ENCODE data around the gene G3BP1. TPM values are rescaled to one million over a fixed set of nuclear protein-coding genes. Genes with fewer than 3 reads are reported as not detected.

G3BP1 gene
- total and polyA plus RNA-seq, 9 of the 15 experiments (the other 6 are each of a cell fraction or from before 2014, with no cell fraction given), result 54.7 to 264 (median 105) TPM

DNA sequence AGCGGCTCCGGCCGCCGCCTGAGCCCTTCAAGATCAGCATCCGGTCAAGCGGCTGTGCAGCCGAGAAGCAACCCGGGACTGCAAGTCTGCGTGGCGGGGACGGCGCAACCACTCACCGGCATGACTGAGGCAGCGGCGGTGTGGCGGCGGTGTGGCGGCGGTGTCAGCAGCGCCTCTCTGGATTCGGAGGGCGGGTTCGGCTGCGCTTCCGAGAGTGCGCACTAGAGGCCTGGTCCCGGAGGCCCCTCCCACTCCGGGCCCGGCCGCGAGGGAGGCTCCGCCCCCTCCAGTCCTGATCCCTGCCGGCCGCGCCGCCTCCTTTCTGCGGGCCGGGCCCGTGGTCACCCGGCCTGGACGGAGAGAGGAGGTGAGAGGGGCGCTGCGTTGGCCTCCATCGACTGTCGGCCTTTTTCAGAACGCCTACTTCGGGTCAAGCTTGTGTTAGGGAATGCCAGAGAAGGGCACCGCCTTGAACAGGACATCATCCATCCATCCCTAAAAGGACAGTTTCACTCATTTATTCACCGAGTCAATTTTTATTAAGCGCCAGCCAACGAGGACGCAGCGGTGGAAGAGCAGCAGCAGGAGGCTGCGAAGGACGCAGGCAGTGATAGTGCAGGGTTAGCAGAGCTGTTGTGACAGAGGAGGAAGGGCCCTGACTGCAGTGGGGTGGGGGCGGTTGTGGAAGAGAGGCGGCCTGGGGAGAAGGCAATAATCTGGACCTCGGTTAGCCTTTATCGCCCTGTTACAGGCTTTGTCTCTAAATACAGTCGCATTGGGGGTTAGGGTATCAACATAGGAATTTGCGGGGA is 13.1 kb upstream of the G3BP1 start, which contains the start of gene ATOX1 (continued):
- TF ChIP-seq, protein P1, sequence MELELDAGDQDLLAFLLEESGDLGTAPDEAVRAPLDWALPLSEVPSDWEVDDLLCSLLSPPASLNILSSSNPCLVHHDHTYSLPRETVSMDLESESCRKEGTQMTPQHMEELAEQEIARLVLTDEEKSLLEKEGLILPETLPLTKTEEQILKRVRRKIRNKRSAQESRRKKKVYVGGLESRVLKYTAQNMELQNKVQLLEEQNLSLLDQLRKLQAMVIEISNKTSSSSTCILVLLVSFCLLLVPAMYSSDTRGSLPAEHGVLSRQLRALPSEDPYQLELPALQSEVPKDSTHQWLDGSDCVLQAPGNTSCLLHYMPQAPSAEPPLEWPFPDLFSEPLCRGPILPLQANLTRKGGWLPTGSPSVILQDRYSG (tag; conservative IDR thresholded peaks at IDR 0.05; ENCODE audit: low read depth), result no peak
- TF ChIP-seq ZNF668 (CRISPR knock-in tag; IDR thresholded peaks at IDR 0.05) (0 out of 2 replicates have a peak, but pooled peaks have one; percentile 81), HNRNPH1 (optimal IDR thresholded peaks at IDR 0.05; ENCODE audit: low read depth, low read length) (no peak), RBFOX2 (IDR thresholded peaks at IDR 0.05; ENCODE audit: low read depth, low read length) (peak; percentile 99), CCAR2 (IDR thresholded peaks at IDR 0.05; ENCODE audit: low read depth, low read length) (no peak), BCOR (IDR thresholded peaks at IDR 0.05) (peak; percentile 67), POLR2AphosphoS5 (IDR thresholded peaks at IDR 0.05; ENCODE audit: control insufficient read depth, insufficient read depth, low read depth, low read length) (peak; percentile 88), MTA3 (IDR thresholded peaks at IDR 0.05; ENCODE audit: borderline replicate concordance) (peak; percentile 84), CEBPB (tag; IDR thresholded peaks at IDR 0.05) (peak; percentile 52), EGR1 (conservative IDR thresholded peaks at IDR 0.05) (0 out of 2 replicates have a peak, but pooled peaks have one; percentile 2), YY1 (IDR thresholded peaks at IDR 0.05; ENCODE audit: borderline replicate concordance in 1 of 3, control insufficient read depth in 1 of 3, extremely low read depth in 1 of 3, insufficient read depth in 3 of 3, insufficient read length in 1 of 3, insufficient replicate concordance in 2 of 3, low read depth in 1 of 3, low read length in 2 of 3) (peak in 2 of 3 experiments; percentile 43 to 72), TBP (optimal IDR thresholded peaks at IDR 0.05; ENCODE audit: low read depth, low read length) (peak; percentile 87), POLR2B (IDR thresholded peaks at IDR 0.05; ENCODE audit: low read depth, partially characterized antibody) (peak; percentile 81), SAP30 (IDR thresholded peaks at IDR 0.05; ENCODE audit: borderline replicate concordance, insufficient read depth, low read depth, low read length, poor library complexity, severe bottlenecking) (peak; percentile 40), ZNF75A (CRISPR knock-in tag; IDR thresholded peaks at IDR 0.05) (0 out of 2 replicates have a peak, but pooled peaks have one; percentile 62), CBFA2T3 (IDR thresholded peaks at IDR 0.05) (peak; percentile 74), LCOR (CRISPR knock-in tag; IDR thresholded peaks at IDR 0.05) (0 out of 2 replicates have a peak, but pooled peaks have one; percentile 20)
- TF ChIP-seq, protein P2, sequence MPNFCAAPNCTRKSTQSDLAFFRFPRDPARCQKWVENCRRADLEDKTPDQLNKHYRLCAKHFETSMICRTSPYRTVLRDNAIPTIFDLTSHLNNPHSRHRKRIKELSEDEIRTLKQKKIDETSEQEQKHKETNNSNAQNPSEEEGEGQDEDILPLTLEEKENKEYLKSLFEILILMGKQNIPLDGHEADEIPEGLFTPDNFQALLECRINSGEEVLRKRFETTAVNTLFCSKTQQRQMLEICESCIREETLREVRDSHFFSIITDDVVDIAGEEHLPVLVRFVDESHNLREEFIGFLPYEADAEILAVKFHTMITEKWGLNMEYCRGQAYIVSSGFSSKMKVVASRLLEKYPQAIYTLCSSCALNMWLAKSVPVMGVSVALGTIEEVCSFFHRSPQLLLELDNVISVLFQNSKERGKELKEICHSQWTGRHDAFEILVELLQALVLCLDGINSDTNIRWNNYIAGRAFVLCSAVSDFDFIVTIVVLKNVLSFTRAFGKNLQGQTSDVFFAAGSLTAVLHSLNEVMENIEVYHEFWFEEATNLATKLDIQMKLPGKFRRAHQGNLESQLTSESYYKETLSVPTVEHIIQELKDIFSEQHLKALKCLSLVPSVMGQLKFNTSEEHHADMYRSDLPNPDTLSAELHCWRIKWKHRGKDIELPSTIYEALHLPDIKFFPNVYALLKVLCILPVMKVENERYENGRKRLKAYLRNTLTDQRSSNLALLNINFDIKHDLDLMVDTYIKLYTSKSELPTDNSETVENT (CRISPR knock-in tag; IDR thresholded peaks at IDR 0.05), result peak; percentile 12; the same call in 1 of the 2 replicates
- TF ChIP-seq, protein P3, sequence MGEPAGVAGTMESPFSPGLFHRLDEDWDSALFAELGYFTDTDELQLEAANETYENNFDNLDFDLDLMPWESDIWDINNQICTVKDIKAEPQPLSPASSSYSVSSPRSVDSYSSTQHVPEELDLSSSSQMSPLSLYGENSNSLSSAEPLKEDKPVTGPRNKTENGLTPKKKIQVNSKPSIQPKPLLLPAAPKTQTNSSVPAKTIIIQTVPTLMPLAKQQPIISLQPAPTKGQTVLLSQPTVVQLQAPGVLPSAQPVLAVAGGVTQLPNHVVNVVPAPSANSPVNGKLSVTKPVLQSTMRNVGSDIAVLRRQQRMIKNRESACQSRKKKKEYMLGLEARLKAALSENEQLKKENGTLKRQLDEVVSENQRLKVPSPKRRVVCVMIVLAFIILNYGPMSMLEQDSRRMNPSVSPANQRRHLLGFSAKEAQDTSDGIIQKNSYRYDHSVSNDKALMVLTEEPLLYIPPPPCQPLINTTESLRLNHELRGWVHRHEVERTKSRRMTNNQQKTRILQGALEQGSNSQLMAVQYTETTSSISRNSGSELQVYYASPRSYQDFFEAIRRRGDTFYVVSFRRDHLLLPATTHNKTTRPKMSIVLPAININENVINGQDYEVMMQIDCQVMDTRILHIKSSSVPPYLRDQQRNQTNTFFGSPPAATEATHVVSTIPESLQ (CRISPR knock-in tag; IDR thresholded peaks at IDR 0.05), result peak; percentile 48; the same call in 1 of the 2 replicates
- TF ChIP-seq, protein P4, sequence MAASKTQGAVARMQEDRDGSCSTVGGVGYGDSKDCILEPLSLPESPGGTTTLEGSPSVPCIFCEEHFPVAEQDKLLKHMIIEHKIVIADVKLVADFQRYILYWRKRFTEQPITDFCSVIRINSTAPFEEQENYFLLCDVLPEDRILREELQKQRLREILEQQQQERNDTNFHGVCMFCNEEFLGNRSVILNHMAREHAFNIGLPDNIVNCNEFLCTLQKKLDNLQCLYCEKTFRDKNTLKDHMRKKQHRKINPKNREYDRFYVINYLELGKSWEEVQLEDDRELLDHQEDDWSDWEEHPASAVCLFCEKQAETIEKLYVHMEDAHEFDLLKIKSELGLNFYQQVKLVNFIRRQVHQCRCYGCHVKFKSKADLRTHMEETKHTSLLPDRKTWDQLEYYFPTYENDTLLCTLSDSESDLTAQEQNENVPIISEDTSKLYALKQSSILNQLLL (CRISPR knock-in tag; IDR thresholded peaks at IDR 0.05; ENCODE audit: borderline replicate concordance), result no peak

Data from K562 (cell line).